ENCODE measurements around the gene EIF2D. TPM values are rescaled to one million over a fixed set of nuclear protein-coding genes. Genes with fewer than 3 reads are reported as not detected.

The EIF2D gene
- total and polyA plus RNA-seq, 2 of the 8 experiments (the other 6 are each of a cell fraction or from before 2014, with no cell fraction given), result 36.1 to 37.1 TPM

GRCh38 chr1:206651014-206651413, 38.7 kb upstream of the EIF2D start (continued):
- TF ChIP-seq YY1 (IDR thresholded peaks at IDR 0.05; ENCODE audit: low read depth, low read length) (no peak), JUN (IDR thresholded peaks at IDR 0.05; ENCODE audit: low read depth, low read length) (no peak), TBP (IDR thresholded peaks at IDR 0.05; ENCODE audit: low read depth, low read length) (no peak), GTF2F1 (IDR thresholded peaks at IDR 0.05; ENCODE audit: borderline replicate concordance, low read depth, low read length) (no peak), CHD2 (IDR thresholded peaks at IDR 0.05; ENCODE audit: low read length) (no peak), GABPA (IDR thresholded peaks at IDR 0.05; ENCODE audit: borderline replicate concordance, insufficient read depth, low read length) (no peak), NRF1 (IDR thresholded peaks at IDR 0.05; ENCODE audit: low read depth, low read length) (no peak)

All from H1 (cell line).